Osteoblast (primary cell): Measurements from ENCODE around the gene MUSK. TPM values are rescaled to one million over a fixed set of nuclear protein-coding genes. Genes with fewer than 3 reads are reported as not detected.
"Not testable (repeated sequence)": the region's sequence is repeated elsewhere in the genome, so short reads cannot be mapped to it uniquely, and the experiment has no call there.

Experiments
- DNase-seq: peaks from one replicate; pipeline ENCODE4 v3.0.0; 2011; ENCODE audit warnings: low spot score, mixed read lengths; ENCODE audit not compliant: insufficient read length; ENCODE audit errors: missing footprints
- H2AFZ ChIP-seq: 2 replicates; pipeline ENCODE4 v1.6.0; 2011; ENCODE audit warnings: mild to moderate bottlenecking, low read length
- H3K27ac ChIP-seq: 2 replicates; pipeline ENCODE4 v1.5.1; 2011; ENCODE audit warnings: mild to moderate bottlenecking, low read depth, low read length, moderate library complexity
- H3K27me3 ChIP-seq: 2 replicates; pipeline ENCODE4 v1.6.0; 2012; ENCODE audit warnings: mild to moderate bottlenecking, control low read depth, inconsistent platforms, low read length, moderate library complexity; ENCODE audit not compliant: insufficient read depth
- H3K36me3 ChIP-seq: 2 replicates; pipeline ENCODE4 v1.5.1; 2011; ENCODE audit warnings: mild to moderate bottlenecking, low read length, control low read depth, moderate library complexity; ENCODE audit not compliant: insufficient read depth
- H3K4me1 ChIP-seq: 2 replicates; pipeline ENCODE4 v1.5.1; 2011; ENCODE audit warnings: mild to moderate bottlenecking, low read length, control low read depth, moderate library complexity; ENCODE audit not compliant: insufficient read depth
- H3K4me2 ChIP-seq: 2 replicates; pipeline ENCODE4 v1.6.0; 2011; ENCODE audit warnings: mild to moderate bottlenecking, low read length; ENCODE audit not compliant: insufficient read depth
- H3K4me3 ChIP-seq: fragments of 200-600 bp; sonication (generic); 3 replicates; pipeline ENCODE4 v1.5.1; 2012; ENCODE audit warnings: mild to moderate bottlenecking, low read length, inconsistent platforms; ENCODE audit not compliant: insufficient read depth
- H3K79me2 ChIP-seq: 2 replicates; pipeline ENCODE4 v1.6.0; 2012; ENCODE audit warnings: mild to moderate bottlenecking, low read length, control low read depth, inconsistent platforms; ENCODE audit not compliant: insufficient read depth
- H3K9me3 ChIP-seq: 2 replicates; pipeline ENCODE4 v1.5.1; 2011; ENCODE audit warnings: low read depth, low read length, control low read depth
- H4K20me1 ChIP-seq: 2 replicates; pipeline ENCODE4 v1.6.0; 2012; ENCODE audit warnings: mild to moderate bottlenecking, low read length, control low read depth; ENCODE audit not compliant: insufficient read depth
- CTCF ChIP-seq: IDR thresholded peaks from 2 replicates; pipeline ENCODE4 v1.5.1; 2011; ENCODE audit warnings: mild to moderate bottlenecking, low read depth, low read length, moderate library complexity; ENCODE audit errors: extremely low read depth
- total RNA-seq: library from RNA; depleted of rRNA; stranded (reverse); fragments of >200 nt; gene quantifications from 2 replicates; pipeline ENCODE4 v1.2.3, GENCODE V29; 2012

MUSK gene
- total RNA-seq, 1 donor, result under 0.01 TPM

- Histone ChIP-seq H3K4me3 (no peak overlapping the region), H3K4me1 (peaks cover 6% of the 10 kb centered on the region), H4K20me1 (no peaks in the 10 kb centered on the region), H3K27ac (no peak overlapping the region), H3K9me3 (no peaks in the 10 kb centered on the region), H3K27me3 (no peaks in the 10 kb centered on the region), H2AFZ (no peak overlapping the region), H3K36me3 (no peaks in the 10 kb centered on the region), H3K4me2 (no peak overlapping the region), H3K79me2 (no peaks in the 10 kb centered on the region)
- no peak for DNase-seq
- TF ChIP-seq CTCF, result no peak
These were observed 146.8 kb downstream of the MUSK start for GRCh38 chr9:110815361-110815760.

- Histone ChIP-seq H3K36me3 (no peaks in the 10 kb centered on the region), H3K9me3 (no peaks in the 10 kb centered on the region), H3K4me2 (no peak overlapping the region), H4K20me1 (no peaks in the 10 kb centered on the region), H3K4me1 (no peaks in the 10 kb centered on the region), H3K79me2 (no peaks in the 10 kb centered on the region), H2AFZ (no peak overlapping the region), H3K4me3 (no peak overlapping the region), H3K27ac (no peak overlapping the region), H3K27me3 (no peaks in the 10 kb centered on the region)
- TF ChIP-seq CTCF, result no peak
- no peak for DNase-seq
These were observed 151.8 kb downstream of the MUSK start for GRCh38 chr9:110820381-110820780.

- no peaks in the 10 kb centered on the region for H3K36me3 ChIP-seq
- no peak overlapping the region for H2AFZ ChIP-seq
- H3K27ac ChIP-seq, result no peak overlapping the region
- H3K4me2 ChIP-seq, result no peak overlapping the region
- H3K4me1 ChIP-seq, result no peaks in the 10 kb centered on the region
- TF ChIP-seq CTCF, result no peak
- H3K27me3 ChIP-seq, result no peaks in the 10 kb centered on the region
- DNase-seq, result no peak
- H3K79me2 ChIP-seq, result no peaks in the 10 kb centered on the region
- H3K4me3 ChIP-seq, result no peak overlapping the region
- H3K9me3 ChIP-seq, result no peaks in the 10 kb centered on the region
- H4K20me1 ChIP-seq, result no peaks in the 10 kb centered on the region
These were observed 152.5 kb downstream of the MUSK start for GRCh38 chr9:110821064-110821463.

- not testable (repeated sequence) for H3K27me3 ChIP-seq, H3K4me2 ChIP-seq
These were observed 156.5 kb downstream of the MUSK start for GRCh38 chr9:110825129-110825528.

More at GRCh38 chr9:110825129-110825528, 156.5 kb downstream of the MUSK start:
- not testable (repeated sequence) for H3K4me1 ChIP-seq, H2AFZ ChIP-seq, H3K4me3 ChIP-seq, H3K36me3 ChIP-seq, H3K27ac ChIP-seq, DNase-seq, H4K20me1 ChIP-seq, H3K9me3 ChIP-seq, H3K79me2 ChIP-seq
